Muscle layer of colon (tissue), 2 donors: ENCODE results near the gene RAD54L.
"Not testable (repeated sequence)": the region's sequence is repeated elsewhere in the genome, so short reads cannot be mapped to it uniquely, and the experiment has no call there.

Experiments
- H3K27ac ChIP-seq: one replicate; pipeline ENCODE4 v1.7.0; 2013; ENCODE audit warnings: low read depth, mild to moderate bottlenecking, low read length, moderate library complexity
- H3K27me3 ChIP-seq, 2 donors: one replicate each; pipeline ENCODE4 v1.7.0; 2013; ENCODE audit warnings: low read length in 2 of 2, mild to moderate bottlenecking in 2 of 2; ENCODE audit not compliant: insufficient read depth in 2 of 2, control insufficient read depth in 1 of 2
- H3K36me3 ChIP-seq: one replicate; pipeline ENCODE4 v1.7.0; 2013; ENCODE audit warnings: mild to moderate bottlenecking, low read length; ENCODE audit not compliant: insufficient read depth
- H3K4me1 ChIP-seq: one replicate; pipeline ENCODE4 v1.7.0; 2013; ENCODE audit warnings: mild to moderate bottlenecking, low read length; ENCODE audit not compliant: insufficient read depth
- H3K4me3 ChIP-seq, 2 donors: one replicate each; pipeline ENCODE4 v1.7.0; 2013; ENCODE audit warnings: low read length in 2 of 2, low read depth in 1 of 2, mild to moderate bottlenecking in 1 of 2, moderate library complexity in 1 of 2
- H3K9ac ChIP-seq: one replicate; pipeline ENCODE4 v1.7.0; 2013; ENCODE audit warnings: low read length
- H3K9me3 ChIP-seq: one replicate; pipeline ENCODE4 v1.7.0; 2013; ENCODE audit warnings: mild to moderate bottlenecking, low read length
- donor health status: abdominal sarcoma.
- donor health status: Adenocarcinoma of cecum.

Gene RAD54L

DNA sequence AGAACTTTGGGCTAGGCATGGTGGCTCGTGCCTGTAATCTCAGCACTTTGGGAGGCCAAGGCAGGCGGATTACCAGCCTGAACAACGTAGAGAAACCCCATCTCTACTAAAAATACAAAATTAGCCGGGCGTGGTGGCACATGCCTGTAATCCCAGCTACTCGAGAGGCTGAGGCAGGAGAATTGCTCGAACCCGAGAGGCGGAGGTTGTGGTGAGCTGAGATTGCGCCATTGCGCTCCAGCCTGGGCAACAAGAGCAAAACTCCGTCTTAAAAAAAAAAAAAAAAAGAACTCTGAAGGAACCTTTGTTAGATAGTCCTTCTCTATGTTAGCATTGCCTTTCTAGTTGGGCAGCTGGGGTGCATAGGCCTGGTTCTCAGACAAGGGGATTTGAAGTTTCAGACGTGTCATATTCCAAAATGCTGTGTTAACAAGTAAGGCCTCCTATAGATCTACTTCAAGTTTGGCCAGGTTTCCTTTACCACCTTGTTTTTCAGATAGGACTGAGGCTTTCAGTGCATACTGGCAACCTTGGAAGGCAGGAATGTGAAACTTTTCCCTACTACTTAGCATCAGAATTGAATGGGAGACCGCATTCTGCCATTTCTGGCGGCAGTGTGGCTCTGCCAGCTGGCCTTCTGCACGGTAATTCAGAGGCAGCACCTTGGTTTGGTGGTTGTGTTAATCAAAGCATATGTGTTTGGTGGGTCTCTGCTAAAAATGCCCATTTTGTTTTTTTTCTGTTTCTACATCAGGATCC is 62.0 kb downstream of the RAD54L start:
- Histone ChIP-seq H3K27me3 (no peaks in the 10 kb centered on the region), H3K27ac (no peak overlapping the region), H3K4me1 (peaks cover 13% of the 10 kb centered on the region), H3K4me3 (no peak overlapping the region), H3K36me3 (peaks cover 38% of the 10 kb centered on the region), H3K9me3 (no peaks in the 10 kb centered on the region), H3K9ac (no peak overlapping the region)

GRCh38 chr1:46310321-46310720 is 62.8 kb downstream of the RAD54L start:
- Histone ChIP-seq H3K36me3 (peaks cover 41% of the 10 kb centered on the region), H3K27ac (no peak overlapping the region), H3K9me3 (no peaks in the 10 kb centered on the region), H3K4me1 (peaks cover 8% of the 10 kb centered on the region), H3K9ac (no peak overlapping the region), H3K4me3 (no peak overlapping the region), H3K27me3 (no peaks in the 10 kb centered on the region)

- H3K9ac ChIP-seq: no peak overlapping the region
- H3K36me3 ChIP-seq: peaks cover 42% of the 10 kb centered on the region
- no peak overlapping the region for H3K27ac ChIP-seq
- no peaks in the 10 kb centered on the region for H3K27me3 ChIP-seq
- no peaks in the 10 kb centered on the region for H3K4me1 ChIP-seq
- H3K9me3 ChIP-seq: no peaks in the 10 kb centered on the region
- no peak overlapping the region for H3K4me3 ChIP-seq
These were observed 68.3 kb downstream of the RAD54L start for GRCh38 chr1:46315669-46316403.

DNA sequence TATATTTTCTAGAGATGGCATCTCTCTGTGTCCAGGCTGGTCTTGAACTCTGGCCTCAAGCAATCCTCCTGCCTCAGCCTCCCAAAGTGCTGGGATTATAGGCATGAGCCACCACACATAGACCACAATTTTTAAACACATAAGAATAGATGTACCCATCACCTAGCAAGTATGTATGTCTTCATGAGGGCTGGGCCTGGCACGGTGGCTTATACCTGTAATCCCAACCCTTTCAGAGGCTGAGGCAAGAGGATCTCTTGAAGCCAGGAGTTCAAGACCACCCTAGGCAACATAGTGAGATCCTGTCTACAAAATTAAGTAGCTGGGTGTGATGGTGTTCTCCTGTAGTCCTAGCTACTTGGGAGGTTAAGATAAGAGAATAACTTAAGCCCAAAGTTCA is 69.8 kb downstream of the RAD54L start:
- Histone ChIP-seq H3K4me3 (no peak overlapping the region), H3K36me3 (peaks cover 34% of the 10 kb centered on the region), H3K4me1 (no peaks in the 10 kb centered on the region), H3K9me3 (no peaks in the 10 kb centered on the region), H3K27ac (no peak overlapping the region), H3K9ac (no peak overlapping the region), H3K27me3 (no peaks in the 10 kb centered on the region)

- H3K4me1 ChIP-seq, H3K27me3 ChIP-seq, H3K9ac ChIP-seq, H3K27ac ChIP-seq, H3K9me3 ChIP-seq, H3K4me3 ChIP-seq: not testable (repeated sequence)
- H3K36me3 ChIP-seq: peaks cover 20% of the 10 kb centered on the region
These were observed 71.7 kb downstream of the RAD54L start for GRCh38 chr1:46319301-46319700.

DNA sequence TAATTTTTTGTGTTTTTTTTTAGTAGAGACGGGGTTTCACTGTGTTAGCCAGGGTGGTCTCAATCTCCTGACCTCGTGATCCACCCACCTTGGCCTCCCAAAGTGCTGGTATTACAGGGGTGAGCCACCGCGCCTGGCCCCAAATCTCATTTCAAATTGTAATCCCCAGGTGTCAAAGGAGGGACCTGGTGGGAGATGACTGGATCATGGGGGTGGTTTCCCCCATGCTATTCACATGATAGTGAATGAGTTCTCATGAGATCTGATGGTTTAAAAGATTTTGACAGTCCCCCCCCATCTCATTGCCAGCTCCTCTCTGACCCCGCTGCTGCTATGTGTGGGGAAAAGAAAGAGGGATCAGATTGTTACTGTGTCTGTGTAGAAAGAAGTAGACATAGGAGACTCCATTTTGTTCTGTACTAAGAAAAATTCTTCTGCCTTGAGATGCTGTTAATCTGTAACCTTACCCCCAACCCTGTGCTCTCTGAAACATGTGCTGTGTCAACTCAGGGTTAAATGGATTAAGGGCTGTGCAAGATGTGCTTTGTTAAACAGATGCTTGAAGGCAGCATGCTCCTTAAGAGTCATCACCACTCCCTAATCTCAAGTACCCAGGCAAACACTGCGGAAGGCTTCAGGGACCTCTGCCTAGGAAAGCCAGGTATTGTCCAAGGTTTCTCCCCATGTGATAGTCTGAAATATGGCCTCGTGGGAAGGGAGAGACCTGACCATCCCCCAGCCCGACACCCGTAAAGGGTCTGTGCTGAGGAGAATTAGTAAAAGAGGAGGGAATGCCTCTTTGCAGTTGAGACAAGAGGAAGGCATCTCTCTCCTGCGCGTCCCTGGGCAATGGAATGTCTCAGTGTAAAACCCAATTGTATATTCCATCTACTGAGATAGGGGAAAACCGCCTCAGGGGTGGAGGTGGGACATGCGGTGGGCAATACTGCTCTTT is 72.7 kb downstream of the RAD54L start:
- not testable (repeated sequence) for H3K4me1 ChIP-seq, H3K9me3 ChIP-seq, H3K27ac ChIP-seq, H3K4me3 ChIP-seq, H3K27me3 ChIP-seq, H3K9ac ChIP-seq
- peaks cover 13% of the 10 kb centered on the region for H3K36me3 ChIP-seq

DNA sequence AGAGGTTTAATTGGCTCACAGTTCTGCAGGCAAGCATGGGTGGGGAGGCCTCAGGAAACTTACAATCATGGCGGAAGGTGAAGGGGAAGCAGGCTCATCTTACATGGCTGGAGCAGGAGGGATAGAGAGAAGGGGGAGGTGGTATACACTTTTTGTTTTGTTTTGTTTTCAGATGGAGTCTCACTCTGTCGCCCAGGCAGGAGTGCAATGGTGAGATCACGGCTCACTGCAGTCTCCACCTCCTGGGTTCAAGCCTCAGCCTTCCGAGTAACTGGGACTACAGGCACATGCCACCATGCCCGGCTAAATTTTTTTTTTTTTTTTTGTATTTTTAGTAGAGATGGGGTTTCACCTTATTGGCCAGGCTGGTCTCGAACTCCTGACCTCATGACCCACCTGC is 74.6 kb downstream of the RAD54L start:
- not testable (repeated sequence) for H3K27me3 ChIP-seq, H3K9ac ChIP-seq, H3K4me3 ChIP-seq, H3K9me3 ChIP-seq, H3K27ac ChIP-seq, H3K36me3 ChIP-seq, H3K4me1 ChIP-seq

DNA sequence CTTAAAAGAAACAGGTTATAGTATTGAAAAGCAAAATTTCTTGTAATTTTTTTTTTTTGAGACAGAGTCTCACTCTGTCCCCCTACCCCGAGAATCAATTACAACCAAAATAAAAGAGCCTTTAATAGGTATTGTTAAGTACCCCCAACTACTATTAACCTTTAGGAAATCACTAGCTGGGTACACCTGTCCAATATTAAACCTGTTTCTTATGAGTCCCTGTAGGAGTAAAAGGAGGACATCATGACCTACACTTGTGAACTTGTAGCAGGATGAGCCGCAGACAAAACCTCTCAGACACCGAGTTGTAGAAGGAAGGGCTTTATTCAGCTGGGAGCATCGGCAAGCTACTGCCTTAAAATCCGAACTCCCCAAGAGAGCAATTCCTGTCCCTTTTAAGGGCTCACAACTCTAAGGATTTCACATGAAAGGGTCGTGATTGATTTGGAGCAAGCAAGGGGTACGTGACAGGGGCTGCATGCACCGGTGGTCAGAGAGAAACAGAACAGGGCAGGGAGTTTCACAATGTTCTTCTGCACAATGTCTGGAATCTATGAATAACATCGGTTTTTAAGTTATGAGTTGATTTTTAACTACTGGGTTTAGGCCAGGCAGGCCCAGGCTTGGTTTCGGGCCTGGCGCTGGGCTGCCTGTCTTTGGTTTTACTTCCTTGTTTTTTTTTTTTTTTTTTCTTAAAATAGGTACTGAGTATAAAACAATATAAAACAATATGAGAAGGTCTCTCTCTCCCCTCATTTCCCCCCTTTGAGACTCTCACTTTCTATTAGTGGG is 77.9 kb downstream of the RAD54L start:
- H3K27me3 ChIP-seq, H3K36me3 ChIP-seq, H3K9me3 ChIP-seq, H3K4me1 ChIP-seq, H3K4me3 ChIP-seq, H3K9ac ChIP-seq, H3K27ac ChIP-seq: not testable (repeated sequence)
